H1 (cell line): Measurements from ENCODE around the gene ATP5F1C. TPM values are rescaled to one million over a fixed set of nuclear protein-coding genes. Genes with fewer than 3 reads are reported as not detected.

Source experiments
- CTCF ChIP-seq, 3 experiments: IDR thresholded peaks; 1 replicate in 2 of 3; 2 replicates in 1 of 3; pipeline versions ENCODE4 v1.5.1 to v1.6.1; 2011; ENCODE audit warnings: low read length in 3 of 3, mild to moderate bottlenecking in 3 of 3, inconsistent platforms in 2 of 3, low read depth in 1 of 3, moderate library complexity in 1 of 3; ENCODE audit not compliant: insufficient read depth in 1 of 3; ENCODE audit errors: control extremely low read depth in 1 of 3
- POLR2A ChIP-seq, 2 experiments: IDR thresholded peaks; 1 replicate in 1 of 2; 2 replicates in 1 of 2; pipeline ENCODE4 v1.6.1; 2011; ENCODE audit warnings: low read depth in 2 of 2, low read length in 2 of 2, mild to moderate bottlenecking in 2 of 2; ENCODE audit errors: control extremely low read depth in 1 of 2
- polyA plus RNA-seq, 7 experiments: library from polyadenylated mRNA; depleted of rRNA in 3 of 7; stranded (reverse) in 5 of 7; unstranded in 2 of 7; fragments of >200 nt in 5 of 7; fragments of 200-250 nt in 2 of 7; gene quantifications; 1 replicate in 5 of 7; 2 replicates in 1 of 7; 4 replicates in 1 of 7; pipeline versions ENCODE4 v1.2.1 to v1.2.3, GENCODE V29; 2011 to 2013; ENCODE audit warnings: missing spikeins in 2 of 7, mixed read lengths in 2 of 7
- total RNA-seq: library from RNA; stranded (reverse); fragmentation: NEBNext Ultra II Directional; extraction: Animal tissue kit (Norgen Biotek cat#: 25700); gene quantifications from 2 replicates; pipeline ENCODE4 v1.2.1, GENCODE V29; 2021
- TF ChIP-seq, protein P1 (sequence below): fragments of 300-600 bp; sonication (generic); IDR thresholded peaks from 2 replicates; pipeline ENCODE4 v1.7.1; 2012; ENCODE audit warnings: low read length, moderate library complexity, mild to moderate bottlenecking, inconsistent platforms; ENCODE audit not compliant: insufficient replicate concordance

The ATP5F1C gene
- total and polyA plus RNA-seq, 2 of the 8 experiments (the other 6 are each of a cell fraction or from before 2014, with no cell fraction given) = 221 to 265 TPM

GRCh38 chr10:7813481-7813880 lies 25.5 kb downstream of the ATP5F1C start (continued):
- TF ChIP-seq, protein P1, sequence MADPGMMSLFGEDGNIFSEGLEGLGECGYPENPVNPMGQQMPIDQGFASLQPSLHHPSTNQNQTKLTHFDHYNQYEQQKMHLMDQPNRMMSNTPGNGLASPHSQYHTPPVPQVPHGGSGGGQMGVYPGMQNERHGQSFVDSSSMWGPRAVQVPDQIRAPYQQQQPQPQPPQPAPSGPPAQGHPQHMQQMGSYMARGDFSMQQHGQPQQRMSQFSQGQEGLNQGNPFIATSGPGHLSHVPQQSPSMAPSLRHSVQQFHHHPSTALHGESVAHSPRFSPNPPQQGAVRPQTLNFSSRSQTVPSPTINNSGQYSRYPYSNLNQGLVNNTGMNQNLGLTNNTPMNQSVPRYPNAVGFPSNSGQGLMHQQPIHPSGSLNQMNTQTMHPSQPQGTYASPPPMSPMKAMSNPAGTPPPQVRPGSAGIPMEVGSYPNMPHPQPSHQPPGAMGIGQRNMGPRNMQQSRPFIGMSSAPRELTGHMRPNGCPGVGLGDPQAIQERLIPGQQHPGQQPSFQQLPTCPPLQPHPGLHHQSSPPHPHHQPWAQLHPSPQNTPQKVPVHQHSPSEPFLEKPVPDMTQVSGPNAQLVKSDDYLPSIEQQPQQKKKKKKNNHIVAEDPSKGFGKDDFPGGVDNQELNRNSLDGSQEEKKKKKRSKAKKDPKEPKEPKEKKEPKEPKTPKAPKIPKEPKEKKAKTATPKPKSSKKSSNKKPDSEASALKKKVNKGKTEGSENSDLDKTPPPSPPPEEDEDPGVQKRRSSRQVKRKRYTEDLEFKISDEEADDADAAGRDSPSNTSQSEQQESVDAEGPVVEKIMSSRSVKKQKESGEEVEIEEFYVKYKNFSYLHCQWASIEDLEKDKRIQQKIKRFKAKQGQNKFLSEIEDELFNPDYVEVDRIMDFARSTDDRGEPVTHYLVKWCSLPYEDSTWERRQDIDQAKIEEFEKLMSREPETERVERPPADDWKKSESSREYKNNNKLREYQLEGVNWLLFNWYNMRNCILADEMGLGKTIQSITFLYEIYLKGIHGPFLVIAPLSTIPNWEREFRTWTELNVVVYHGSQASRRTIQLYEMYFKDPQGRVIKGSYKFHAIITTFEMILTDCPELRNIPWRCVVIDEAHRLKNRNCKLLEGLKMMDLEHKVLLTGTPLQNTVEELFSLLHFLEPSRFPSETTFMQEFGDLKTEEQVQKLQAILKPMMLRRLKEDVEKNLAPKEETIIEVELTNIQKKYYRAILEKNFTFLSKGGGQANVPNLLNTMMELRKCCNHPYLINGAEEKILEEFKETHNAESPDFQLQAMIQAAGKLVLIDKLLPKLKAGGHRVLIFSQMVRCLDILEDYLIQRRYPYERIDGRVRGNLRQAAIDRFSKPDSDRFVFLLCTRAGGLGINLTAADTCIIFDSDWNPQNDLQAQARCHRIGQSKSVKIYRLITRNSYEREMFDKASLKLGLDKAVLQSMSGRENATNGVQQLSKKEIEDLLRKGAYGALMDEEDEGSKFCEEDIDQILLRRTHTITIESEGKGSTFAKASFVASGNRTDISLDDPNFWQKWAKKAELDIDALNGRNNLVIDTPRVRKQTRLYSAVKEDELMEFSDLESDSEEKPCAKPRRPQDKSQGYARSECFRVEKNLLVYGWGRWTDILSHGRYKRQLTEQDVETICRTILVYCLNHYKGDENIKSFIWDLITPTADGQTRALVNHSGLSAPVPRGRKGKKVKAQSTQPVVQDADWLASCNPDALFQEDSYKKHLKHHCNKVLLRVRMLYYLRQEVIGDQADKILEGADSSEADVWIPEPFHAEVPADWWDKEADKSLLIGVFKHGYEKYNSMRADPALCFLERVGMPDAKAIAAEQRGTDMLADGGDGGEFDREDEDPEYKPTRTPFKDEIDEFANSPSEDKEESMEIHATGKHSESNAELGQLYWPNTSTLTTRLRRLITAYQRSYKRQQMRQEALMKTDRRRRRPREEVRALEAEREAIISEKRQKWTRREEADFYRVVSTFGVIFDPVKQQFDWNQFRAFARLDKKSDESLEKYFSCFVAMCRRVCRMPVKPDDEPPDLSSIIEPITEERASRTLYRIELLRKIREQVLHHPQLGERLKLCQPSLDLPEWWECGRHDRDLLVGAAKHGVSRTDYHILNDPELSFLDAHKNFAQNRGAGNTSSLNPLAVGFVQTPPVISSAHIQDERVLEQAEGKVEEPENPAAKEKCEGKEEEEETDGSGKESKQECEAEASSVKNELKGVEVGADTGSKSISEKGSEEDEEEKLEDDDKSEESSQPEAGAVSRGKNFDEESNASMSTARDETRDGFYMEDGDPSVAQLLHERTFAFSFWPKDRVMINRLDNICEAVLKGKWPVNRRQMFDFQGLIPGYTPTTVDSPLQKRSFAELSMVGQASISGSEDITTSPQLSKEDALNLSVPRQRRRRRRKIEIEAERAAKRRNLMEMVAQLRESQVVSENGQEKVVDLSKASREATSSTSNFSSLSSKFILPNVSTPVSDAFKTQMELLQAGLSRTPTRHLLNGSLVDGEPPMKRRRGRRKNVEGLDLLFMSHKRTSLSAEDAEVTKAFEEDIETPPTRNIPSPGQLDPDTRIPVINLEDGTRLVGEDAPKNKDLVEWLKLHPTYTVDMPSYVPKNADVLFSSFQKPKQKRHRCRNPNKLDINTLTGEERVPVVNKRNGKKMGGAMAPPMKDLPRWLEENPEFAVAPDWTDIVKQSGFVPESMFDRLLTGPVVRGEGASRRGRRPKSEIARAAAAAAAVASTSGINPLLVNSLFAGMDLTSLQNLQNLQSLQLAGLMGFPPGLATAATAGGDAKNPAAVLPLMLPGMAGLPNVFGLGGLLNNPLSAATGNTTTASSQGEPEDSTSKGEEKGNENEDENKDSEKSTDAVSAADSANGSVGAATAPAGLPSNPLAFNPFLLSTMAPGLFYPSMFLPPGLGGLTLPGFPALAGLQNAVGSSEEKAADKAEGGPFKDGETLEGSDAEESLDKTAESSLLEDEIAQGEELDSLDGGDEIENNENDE = no peak
- peak in 1 of 3 experiments; percentile 16; a peak in 1 of 4 replicates for TF ChIP-seq CTCF (IDR thresholded peaks at IDR 0.05; ENCODE audit: control extremely low read depth in 1 of 3, insufficient read depth in 1 of 3, low read depth in 1 of 3, low read length in 3 of 3)
- TF ChIP-seq POLR2A (IDR thresholded peaks at IDR 0.05; ENCODE audit: control extremely low read depth in 1 of 2, low read depth in 2 of 2, low read length in 2 of 2) = no peak
